NK-92 (cell line): ENCODE measurements around the gene GARS1.
"Not testable (repeated sequence)": the region's sequence is repeated elsewhere in the genome, so short reads cannot be mapped to it uniquely, and the experiment has no call there.

ENCODE experiments used
- DNase-seq: peaks from one replicate; lab custom pipeline; 2025; ENCODE audit not compliant: unreplicated experiment; lab: John Stamatoyannopoulos, UW

GARS1 gene

GRCh38 chr7:30570238-30570637 lies 24.4 kb upstream of the GARS1 start:
- DNase-seq = not testable (repeated sequence)

- no peak for DNase-seq
These were observed 22.4 kb upstream of the GARS1 start for GRCh38 chr7:30572212-30572841.

DNA sequence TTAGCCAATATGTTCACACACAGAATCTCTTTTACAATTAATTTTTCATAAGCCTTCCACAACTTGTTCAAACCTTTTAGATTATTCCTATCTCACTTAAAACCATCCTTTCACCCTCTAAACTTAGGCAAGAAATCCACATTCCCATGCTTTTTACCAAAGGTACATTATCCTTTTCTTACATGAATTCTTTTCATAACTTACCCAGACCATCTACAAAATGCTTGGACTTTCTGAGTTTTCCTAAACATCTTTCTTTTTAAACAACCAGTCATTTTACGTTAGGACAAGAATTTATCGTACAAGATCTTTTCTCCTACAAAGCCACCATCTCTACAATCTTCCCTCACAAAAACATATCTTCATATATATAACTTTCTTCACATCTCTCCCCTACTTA lies 18.8 kb upstream of the GARS1 start:
- no peak for DNase-seq

- no peak for DNase-seq
These were observed 11.5 kb upstream of the GARS1 start for GRCh38 chr7:30583181-30583580.

DNA sequence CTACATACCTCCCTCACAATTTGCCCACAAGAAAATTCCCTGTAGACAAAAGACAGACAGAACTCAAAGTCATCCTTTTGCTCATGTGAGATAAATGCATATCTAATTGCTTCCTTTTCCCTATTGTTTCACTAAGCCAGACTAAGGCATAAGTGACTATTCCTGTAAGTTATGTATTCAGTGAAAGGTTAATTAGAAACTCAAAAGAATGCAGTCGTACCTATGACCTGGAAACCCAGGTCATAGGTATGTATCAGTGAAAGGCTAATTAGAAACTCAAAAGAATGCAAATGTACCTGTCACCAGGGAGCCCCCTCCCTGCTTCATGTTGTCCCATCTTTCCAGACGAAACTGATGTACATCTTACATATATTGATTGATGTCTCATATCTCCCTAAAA lies 10.3 kb upstream of the GARS1 start:
- no peak for DNase-seq

DNA sequence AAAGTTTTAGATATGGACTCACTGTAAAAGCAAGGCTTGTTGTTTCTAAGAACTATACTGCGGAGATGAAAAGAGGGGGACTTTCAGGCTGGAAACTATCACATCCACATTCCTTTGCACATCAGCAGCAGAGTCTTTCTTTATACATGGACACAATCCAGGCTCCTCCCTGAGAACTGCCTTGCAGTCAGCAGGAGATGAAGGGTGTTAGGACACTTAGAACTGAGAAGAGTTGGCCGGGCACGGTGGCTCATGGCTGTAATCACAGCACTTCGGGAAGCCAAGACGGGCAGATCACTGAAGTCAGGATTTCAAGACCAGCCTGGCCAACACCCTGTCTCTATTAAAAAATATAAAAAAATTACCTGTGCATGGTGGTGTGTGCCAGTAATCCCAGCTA lies 9.7 kb upstream of the GARS1 start:
- DNase-seq = no peak

GRCh38 chr7:30585675-30586074 lies 9.0 kb upstream of the GARS1 start:
- DNase-seq = no peak

DNA sequence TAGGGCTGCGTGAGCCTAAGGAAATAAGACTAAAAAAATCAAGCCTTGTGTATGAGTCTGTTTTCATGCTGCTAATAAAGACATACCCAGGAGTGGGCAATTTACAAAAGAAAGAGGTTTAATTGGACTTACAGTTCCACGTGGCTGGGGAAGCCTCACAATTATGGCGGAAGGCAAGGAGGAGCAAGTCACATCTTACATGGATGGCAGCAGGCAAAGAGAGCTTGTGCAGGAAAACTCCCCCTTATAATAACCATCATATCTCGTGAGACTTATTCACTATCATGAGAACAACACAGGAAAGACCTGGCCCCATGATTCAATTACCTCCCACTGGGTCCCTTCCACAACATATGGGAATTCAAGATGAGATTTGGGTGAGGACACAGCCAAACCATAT lies 7.1 kb upstream of the GARS1 start:
- DNase-seq = not testable (repeated sequence)

DNA sequence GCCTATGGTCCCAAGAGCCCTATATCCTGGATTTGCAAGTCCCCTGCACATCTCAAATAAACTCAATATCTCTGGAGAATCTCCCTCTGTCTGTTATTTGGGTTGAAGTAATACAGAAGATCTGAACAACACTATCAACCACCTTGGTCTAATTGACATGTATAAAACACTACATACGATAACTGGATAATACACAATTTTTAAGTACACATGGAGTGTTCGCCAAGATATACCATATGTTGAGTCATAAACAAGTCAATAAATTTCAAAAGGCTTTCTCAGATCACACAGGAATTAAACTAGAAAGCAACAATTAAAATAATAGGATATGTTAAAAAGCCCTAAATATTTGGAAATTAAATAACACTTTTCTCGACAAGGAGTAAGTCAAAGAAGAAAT lies 5.6 kb upstream of the GARS1 start:
- DNase-seq = no peak

DNA sequence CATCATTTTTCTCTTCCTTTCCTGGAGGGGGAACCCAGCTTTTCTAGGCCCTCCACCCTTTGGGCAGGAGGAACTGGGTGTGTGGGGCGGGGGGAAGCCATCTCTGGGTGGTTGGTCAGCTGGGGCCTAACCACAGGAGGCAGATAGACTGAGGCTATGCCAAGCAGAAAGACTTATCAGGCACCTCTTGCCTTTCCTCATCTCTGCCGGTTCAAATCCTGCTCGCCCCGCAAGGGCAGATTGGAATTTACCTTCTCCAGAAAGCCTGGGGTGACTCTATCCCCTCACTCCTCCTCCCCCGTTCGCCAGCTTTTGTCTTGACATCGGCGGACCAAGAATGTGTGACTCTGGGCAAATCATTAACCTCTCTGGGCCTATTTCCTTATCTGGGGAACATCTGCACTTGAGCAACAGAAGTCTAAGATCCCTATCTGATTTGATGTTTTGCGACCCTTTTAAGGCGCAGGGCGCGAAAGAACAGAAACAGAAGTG lies 584 bp upstream of the GARS1 start:
- no peak for DNase-seq

GRCh38 chr7:30595436-30596013 lies 847 bp downstream of the GARS1 start:
- no peak for DNase-seq

GRCh38 chr7:30596014-30596641 lies 1.4 kb downstream of the GARS1 start:
- DNase-seq = no peak

DNA sequence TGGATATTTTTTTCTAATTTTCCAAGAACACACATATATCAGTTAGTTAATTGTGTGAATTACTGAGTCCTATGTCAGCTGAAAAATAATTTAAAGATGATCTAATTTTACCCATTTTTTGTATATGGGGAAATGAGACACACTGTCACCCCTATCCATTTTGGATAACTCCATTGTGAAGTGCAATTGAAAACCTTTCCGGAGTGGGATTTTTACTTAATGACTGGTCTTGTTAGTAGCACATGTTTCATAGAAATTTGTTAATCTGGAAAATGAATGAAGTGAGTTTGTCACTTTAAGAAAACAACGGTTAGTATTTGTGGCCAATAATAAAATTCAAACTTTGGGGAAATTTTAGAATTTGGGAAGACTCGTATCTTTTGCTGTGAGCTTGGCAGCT lies 2.0 kb downstream of the GARS1 start:
- no peak for DNase-seq

DNA sequence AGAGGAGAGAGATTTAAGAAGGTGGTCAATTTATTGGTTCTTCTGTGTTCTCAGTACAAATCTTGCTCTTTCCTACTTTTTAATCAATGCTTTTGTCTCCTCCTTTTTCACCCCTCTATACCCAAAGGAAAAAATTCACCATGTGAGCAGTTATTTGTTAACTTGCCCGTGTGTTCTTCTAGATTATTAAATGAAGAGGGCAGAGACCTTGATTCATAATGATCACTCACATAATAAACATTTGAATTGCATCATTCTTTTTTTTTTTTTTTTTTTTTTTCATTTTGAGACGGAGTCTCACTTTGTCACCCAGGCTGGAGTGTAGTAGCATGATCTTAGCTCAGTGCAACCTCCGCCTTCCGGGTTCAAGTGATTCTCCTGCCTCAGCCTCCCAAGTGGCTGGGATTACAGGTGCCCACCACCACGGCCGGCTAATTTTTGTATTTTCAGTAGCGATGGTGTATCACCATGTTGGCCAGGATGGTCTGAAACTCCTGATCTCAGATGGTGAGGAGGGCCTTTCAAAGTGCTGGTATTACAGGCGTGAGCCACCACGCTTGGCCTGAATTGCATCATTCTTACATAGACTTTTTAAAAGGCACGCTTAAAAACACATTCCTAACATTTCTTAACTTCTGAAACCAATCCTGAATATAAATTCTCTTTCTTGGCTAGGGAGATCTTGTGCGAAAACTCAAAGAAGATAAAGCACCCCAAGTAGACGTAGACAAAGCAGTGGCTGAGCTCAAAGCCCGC lies 3.6 kb downstream of the GARS1 start:
- no peak for DNase-seq

GRCh38 chr7:30604901-30605300 lies 10.2 kb downstream of the GARS1 start:
- DNase-seq = no peak

DNA sequence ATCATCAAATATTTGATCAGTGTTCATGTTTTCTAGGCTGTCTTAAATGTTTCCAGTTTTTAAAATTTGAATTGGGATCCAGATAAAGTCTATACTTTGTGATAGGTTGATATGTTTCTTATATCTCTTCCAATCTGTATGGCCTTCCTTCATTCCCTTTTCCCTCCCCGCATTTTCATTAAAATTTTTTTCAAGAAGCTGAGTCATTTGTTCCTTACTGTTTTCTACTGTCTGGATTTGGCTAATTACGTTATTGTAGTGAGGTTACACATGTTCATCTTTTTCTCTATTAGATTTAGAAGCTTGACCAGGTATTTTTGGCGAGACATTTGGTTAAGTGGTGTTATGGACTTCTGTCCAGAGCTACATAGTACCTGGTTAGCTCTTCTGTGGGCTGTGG lies 11.2 kb downstream of the GARS1 start:
- DNase-seq = no peak

DNA sequence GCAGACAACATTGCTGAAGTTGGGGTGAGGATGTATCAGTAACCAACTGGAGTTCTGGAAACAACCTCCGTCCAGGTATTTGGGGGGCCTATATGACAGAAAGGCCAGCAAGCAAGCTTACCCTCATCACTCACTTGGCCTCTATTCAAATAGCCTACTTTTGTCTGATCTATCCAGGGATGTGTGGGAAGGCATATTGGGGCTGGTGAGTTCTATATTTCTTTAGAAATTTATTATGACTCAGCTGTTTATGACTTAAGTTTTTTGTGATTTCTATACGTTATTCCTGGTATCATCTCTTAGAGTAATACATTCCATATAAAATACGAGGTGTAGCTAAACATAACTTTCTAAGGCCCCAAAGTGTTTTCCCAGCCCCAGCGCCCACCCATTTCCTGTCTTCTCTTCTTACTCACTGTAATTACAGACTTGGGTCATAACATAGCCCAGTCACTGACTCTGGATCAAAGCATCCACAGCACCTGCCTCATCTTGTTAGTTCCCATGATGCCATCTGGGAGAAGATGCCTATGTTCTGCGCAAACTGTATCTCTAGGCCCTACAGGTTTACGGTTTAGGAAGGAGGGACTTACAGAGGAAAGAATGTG lies 18.1 kb downstream of the GARS1 start:
- no peak for DNase-seq

GRCh38 chr7:30613366-30614325 lies 19.0 kb downstream of the GARS1 start:
- no peak for DNase-seq

- DNase-seq = no peak
These were observed 21.6 kb downstream of the GARS1 start for GRCh38 chr7:30616318-30616717.

GRCh38 chr7:30617359-30617758 lies 22.7 kb downstream of the GARS1 start:
- no peak for DNase-seq
